Left ventricle myocardium superior (tissue), 1 donor: ENCODE data around the gene OTX2. TPM values are rescaled to one million over a fixed set of nuclear protein-coding genes. Genes with fewer than 3 reads are reported as not detected.

Experiments
- ATAC-seq: fragments of 200-7000 bp; cut with Tn5 transposase; one replicate; pipeline ENCODE4 v1.9.1; 2020; ENCODE audit warnings: mild to moderate bottlenecking, moderate library complexity
- DNase-seq: peaks from one replicate; pipeline ENCODE4 v3.0.0-alpha.2; 2020
- intact Hi-C: fragments of 100-400 bp; cut with micrococcal nuclease; formaldehyde crosslinking; loops from one replicate; pipeline ENCODE4 v1.11.0; 2022
- total RNA-seq: library from RNA; stranded (reverse); fragmentation: NEBNext Ultra II Directional; extraction: Animal tissue kit (Norgen Biotek cat#: 25700); gene quantifications from one replicate; pipeline ENCODE4 v1.2.1, GENCODE V29; 2021
- donor health status: DM: no; HTN: yes; CAD: no; lungs with severe emphysema.

The OTX2 gene
- total RNA-seq, 1 donor from 2014 or later: not detected

DNA sequence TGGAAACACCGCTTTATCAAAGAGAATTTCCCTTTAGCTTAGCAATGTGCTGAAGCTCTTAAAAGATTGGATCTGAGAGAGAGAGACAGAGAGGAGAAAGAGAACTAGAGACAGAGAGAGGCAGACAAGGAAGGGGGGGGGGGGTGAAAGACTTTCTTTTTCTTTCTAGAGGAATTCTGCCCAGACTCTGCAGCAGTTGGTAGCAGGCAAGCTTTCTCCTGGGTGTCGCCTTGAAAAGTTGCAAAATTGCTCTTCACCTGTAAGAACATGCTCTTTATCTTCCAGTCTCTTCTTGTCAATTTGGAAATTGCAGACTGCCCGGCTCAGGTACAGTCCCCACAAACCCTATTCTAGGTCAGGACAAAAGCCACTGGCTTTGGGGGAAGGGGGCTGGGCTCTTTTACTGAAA, 2.9 kb upstream of the OTX2 start:
- DNase-seq (no peak), ATAC-seq (no peak)
- intact Hi-C loops: no loop called here

DNA sequence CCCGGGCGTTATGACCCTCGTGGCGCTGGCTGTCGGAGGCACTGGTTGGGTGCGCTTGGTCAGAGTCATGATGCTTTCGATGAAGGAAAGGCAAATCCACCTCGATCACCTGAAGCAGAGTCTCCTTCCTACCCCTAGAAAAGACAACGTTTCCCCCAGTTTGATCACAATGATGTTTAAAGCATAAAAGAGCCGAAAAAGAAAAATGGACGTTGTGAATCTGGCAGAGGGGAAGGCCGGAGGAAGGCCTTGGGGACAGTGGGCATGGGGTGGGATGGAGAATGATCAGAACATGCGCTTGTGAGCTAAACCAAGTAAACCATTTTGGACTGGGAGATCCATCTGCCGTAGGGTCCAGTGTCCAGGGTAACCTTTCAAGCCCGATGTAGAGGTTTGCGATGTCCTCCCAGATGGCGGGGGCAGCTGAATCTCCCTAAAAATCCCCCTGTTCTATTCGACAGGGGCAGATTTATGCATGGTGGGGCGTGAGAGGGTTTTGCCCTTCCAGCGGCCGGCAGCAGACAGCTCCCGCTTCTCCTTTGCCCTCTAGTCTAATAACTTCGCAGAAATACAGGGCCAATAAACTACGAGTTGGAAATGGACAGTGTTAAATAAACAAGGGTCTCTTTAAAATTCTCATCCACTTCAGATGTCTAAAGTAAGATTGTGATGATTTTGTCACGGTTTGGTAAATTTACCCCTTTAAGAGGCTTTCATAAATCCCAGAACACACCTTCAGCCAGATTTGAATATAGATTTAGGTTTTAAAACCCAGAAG, 2.3 kb upstream of the OTX2 start:
- intact Hi-C loops: no loop called here
- ATAC-seq (no peak), DNase-seq (no peak)

DNA sequence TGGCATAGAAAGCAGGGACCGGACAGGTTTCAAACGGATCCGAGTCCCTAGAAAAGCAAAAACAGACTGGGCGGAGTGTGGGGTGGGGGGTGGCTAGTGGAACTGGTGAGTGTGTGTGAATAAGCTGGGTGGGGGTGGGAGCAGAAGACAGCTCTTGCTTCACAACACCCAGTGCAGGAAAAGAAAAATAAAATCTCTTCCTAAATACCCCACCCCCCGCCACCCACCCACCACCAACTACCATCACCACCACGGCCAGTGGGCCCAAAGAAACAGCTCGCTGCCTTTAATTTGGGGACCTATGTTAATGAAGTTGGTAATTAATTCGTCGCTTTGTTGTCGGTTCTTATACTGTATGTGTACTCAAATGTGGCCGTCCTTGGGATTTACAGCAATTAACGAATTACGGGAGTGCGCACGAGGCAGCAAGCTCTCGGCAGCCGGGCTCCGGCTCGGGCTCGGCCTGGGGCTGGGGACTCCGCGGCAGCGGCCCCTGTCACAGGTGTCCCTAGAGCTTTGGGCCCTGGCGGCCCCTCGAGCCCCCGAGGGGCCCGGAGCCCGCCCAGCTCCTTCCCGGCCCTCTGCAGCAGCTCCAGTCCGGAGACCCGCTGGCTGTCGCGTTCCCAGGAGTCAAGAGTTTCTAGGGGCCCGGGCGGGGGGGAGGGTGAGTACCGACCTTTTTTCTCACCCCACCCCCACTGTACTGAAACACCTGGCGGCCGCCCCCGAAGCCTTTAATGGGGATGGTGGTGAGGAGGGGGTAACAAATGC, 1.5 kb upstream of the OTX2 start:
- ATAC-seq (no peak), DNase-seq (no peak)
- intact Hi-C loops: no loop called here

DNA sequence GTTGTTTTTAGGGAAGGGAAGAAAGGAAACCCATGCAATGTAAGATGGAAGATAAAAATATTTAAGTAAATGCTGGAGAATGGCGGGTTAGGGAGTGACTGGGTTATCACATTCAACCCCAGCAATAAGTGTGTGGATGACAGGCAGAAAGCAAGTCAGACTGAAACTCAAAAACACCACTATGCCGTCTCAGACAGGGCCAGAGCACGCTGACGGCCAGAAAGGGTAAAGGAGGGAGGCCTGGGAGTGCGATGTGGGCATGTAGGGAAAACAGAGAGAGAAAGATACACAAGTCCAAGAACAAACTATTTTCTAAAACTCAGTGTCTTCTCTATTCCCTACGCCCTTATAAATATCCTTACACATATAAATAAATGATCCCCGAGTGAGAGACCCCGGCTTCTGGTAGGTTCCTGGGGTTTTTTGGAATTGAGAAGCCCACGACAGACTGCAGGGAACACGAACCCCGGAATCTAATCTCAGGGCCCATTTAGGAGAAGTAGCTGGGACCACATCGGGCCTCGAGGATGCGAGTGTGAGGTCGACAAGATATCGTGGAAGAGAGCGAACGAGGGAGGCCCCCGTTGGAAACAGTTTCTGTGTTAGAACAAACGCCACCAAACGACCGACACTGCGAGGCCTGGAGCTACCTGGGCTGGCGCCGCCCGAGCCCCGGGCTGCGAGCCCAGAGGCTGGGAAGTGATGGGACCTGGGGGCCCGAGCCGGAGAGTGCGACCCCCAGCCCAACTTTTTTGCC, 735 bp upstream of the OTX2 start:
- intact Hi-C loops: no loop called here
- DNase-seq (no peak), ATAC-seq (no peak)

DNA sequence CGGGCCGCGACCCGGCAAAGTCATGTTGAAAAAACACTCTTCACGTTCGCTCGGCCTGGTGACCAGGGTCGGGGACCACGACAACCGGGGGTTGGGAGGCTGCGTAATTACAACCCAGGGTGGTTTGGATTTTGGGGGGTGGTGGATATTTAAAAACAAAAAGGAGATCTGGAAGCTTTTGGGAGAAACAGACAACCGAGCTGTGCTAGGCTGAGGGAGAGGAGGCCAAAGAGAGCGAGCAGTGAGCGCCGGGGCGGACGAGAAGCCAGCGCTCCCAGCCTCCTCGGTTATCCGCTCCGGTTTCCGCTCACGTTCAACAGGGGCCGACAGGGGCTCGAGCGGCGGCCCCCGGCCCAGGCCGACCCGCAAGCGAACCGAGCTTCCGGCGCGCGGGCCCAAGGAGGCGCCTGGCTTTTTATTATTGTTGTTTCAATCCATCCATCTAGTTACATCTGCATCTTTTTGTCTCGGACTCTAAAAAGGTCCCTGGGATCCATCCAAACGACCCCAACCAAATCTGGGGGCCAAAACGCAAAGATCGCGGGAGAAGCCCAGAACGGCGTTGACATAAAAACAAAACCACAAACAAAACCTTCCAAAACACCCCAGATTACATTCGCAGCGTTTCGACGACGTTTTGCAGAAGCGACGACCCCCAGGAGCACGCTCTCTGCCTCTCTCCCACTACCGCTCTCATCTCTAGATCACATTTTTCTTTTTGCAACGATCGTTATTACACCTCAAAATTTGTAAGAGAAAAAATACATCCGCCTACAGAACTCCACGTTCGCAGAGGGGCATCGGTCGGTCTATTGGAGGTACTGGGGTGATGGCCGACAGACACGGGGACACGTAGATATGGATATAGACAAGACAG, 771 bp downstream of the OTX2 start:
- intact Hi-C loops: no loop called here
- no peak for ATAC-seq
- DNase-seq: no peak

DNA sequence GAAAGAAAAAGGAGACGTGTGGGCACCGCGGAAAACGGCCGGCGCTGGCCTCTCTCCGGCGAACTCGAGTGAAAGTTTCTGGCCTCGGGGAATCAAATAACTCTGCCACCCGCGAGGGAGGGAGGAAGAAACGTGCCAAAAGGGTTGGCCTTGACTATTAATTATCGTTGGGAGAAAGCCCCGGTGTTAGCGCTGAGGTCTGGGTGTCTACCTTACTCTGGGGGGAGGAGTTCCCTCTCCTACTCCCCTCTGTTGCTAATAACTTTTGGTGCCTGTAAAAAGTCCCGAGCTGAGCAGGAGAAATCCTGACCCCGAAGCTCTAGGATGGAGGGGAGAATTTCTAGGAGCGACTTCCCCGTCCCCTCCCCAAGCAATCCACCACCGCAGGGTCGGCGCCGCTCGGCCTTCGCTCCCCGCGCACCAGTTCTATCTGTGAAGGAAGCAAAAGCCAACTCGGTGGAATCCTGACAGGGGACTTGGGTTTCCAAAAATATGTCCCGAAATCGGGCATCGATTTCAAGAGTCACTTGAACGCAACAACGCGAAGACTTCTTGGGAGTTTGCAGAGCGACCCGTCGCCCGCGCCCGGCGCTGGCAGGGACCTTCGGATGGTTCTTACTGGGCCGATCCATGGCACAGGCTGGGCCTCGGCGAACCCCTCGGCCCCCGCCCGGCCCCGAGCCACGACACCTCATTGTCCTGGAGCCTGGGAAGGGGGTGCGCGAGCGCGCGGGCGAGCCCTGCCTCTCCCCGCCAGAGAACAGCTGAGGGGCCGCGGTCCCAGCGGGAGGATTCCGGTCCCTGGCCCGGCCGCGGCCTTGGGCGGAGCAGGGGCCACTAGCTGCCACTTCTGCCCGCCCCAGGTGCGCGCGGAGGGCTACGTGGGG, 1.7 kb downstream of the OTX2 start:
- intact Hi-C loops: no loop called here
- ATAC-seq: no peak

DNA sequence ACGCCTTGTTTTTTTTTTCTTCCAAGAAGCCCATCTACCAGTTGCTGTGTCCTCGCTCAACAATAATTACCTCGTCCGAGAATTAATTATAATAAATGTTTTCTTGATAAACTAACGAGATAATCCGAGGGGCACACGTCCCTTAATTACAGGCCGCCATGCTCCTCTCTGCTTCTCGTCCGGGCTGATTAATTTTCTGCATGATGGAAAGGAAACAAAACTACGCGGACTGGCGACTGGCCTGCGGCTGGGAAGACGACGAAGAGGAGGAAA, 2.2 kb downstream of the OTX2 start:
- intact Hi-C loops: no loop called here

More for the DNA sequence above, 1.7 kb downstream of the OTX2 start:
- DNase-seq: no peak

DNA sequence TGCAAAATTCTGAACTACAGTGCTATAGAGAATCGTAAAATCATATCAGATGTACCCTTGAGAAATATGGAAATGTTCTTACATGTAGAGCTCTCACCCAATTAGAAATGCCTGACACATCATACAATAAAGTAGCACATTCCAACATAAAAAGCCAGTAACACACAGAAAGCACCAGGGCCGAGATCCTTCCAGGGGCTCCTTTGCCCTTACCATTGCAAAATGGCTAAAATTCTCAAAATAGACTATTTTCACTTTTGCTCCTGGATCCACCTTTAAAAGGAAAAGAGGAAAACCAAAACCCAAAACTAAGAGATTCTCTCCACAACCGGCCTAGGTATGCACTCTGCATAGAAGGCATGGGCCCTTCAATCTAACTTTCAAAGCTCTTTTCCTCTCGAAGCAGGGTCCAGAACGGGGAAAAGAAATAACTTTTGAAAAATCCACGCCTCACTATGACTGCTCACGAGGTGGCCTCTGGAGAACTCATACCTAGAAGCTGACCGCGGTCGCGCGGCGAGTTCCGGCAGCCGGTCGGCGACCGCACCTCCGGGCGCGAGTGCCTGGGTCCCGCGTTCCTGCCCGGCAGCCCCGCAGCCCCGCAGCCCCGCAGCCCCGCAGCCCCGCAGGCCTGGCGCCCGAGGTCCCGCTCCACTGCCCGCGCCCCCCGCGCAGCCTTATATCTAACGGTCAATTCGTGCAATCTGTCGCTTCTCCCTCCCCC, 2.7 kb downstream of the OTX2 start:
- no peak for DNase-seq
- ATAC-seq: no peak
- intact Hi-C loops: no loop called here

More for the DNA sequence above, 2.2 kb downstream of the OTX2 start:
- DNase-seq (no peak), ATAC-seq (no peak)

DNA sequence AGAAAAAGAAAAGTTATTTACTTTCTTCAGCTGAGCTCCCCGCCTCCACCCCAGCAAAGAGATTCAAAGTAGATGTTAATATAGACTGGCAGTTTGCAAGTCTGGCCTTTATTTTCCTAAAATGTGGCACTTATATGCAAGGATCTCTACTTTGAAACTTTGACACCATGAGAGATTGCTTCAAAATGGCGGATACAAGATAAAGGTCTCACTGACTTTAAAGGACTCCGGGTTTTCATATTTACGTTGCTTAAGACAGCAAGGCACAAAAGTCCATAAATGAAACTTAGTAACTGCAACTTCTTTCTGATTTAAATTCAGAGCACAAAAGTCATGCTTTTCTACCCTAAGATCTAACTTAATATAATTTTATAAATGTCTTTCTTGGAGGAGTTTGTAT, 3.5 kb downstream of the OTX2 start:
- DNase-seq (no peak), ATAC-seq (no peak)
- intact Hi-C loops: no loop called here

DNA sequence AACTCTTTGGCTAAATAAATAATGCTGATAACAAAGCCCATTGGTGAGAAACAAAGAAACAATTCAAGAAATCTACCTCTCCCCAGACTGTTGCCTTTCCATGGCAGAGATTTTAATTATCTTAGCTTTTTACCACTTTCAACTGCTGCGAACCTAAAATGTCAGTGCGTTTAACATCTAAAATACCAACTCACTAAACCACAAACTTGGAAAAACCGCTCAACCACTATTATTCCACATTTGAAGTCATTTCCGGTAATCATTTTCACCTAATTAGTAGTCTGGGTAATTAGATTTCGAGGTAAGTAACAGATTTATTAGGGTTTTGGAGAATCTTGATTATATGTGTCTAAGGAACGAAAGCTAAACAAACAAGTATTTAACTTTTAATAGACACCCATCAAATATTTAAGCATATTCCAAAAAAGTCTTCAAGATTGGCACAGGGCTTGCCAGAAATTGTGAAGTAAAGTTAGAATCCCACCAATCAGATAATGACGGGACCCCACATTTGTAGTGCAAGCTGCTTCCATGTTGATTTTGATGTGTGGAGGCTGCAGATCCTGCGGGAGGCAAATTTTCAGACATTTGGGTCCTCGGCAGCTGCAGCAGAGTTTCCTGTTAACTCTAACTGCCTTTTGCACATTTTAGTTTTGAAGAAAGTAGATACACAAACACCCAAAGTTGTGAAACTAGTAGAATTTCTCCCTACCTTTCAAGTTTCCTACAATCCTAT, 4.1 kb downstream of the OTX2 start:
- intact Hi-C loops: no loop called here
- ATAC-seq: no peak
- DNase-seq: no peak

DNA sequence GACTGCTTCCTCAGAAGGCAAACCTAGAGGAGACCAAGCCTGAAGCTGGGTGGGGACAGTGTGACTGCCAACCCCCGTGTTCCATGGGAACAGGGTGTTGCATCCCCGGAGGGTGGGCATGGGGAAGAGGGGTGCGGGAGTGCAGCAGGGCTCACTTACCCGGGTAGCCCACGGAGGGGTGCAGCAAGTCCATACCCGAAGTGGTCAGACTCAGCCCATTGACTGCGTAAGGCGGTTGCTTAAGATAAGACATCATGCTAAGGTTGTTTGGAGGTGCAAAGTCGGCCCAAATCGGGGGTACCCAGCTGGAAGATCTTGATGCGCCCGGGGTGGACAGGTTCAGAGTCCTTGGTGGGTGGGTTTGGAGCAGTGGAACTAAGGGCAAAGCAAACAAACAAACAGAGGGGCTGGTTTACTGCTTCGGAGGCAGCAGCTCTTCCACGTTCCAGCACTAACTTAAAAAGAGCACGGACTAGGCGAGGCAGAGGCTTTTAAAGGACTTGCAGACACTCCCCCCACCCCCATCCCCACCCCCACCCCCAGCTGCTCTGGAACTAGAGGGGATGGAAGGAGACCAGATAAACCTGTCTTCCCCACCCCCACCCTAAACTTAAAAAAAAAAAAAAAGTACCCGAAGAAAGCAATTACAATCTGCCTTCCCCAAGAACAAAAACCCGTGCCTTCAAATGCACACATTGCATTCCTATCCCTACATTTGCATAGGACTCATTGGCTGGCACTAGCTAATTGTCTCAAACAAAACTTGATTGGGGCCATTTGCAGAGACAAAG, 4.9 kb downstream of the OTX2 start:
- DNase-seq (no peak), ATAC-seq (no peak)
- intact Hi-C loops: no loop called here

DNA sequence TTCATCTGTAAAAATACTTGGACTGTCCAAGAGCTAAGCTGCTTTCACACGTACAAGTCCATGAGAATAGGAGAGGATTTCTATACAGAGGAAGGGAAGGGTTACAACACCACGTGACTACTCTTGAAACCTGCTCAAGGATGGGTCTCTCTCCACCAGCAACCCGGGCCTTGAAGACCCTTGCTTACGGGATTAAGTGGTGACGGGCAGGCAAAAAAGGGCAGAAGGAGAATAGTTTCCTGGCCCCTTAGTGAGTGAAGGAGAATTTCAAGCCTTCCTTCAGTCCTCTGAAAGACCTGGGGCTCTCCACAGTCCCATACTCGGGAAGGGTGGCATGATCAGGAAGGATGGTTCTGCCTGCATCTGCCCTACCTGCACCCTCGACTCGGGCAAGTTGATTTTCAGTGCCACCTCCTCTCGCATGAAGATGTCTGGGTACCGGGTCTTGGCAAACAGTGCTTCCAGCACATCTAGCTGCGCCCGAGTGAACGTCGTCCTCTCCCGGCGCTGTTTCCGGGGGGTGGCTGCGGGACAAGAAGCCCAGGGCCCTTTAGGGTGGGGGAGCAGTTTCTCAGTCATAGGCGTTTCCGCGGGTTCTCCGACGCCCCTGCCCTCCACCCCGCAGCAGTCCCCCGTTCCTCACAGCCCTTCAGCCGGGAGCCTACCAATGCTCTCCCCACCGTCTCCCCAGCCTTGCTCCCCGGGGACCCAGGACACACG, 6.3 kb downstream of the OTX2 start:
- intact Hi-C loops: no loop called here
- ATAC-seq: no peak

DNA sequence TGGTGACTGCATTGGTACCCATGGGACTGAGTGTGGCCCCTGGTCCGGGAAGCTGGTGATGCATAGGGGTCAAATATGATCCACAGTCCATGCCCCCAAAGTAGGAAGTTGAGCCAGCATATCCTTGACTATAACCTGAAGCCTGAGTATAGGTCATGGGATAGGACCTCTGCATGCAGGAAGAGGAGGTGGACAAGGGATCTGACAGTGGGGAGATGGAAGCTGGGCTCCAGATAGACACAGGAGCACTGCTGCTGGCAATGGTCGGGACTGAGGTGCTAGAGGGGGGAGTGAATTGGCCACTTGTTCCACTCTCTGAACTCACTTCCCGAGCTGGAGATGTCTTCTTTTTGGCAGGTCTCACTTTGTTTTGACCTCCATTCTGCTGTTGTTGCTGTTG, 8.4 kb downstream of the OTX2 start:
- intact Hi-C loops: no loop called here
- no peak for ATAC-seq
- DNase-seq: no peak

More for the DNA sequence above, 6.3 kb downstream of the OTX2 start:
- DNase-seq: no peak

DNA sequence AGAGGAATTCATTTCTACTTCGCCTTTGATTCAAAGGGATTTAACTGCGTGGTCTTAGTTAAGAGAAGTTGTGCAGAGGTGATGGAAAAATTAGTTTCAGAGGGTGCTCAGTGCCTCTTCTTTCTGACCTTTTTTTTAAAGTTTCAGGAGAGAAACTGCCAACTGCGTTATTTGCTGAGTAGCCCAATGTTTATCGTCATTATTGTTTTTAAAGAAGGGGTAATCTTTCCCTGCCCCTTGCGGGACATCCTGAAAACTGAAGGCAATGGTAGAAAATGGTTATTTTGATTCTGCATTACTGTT, 11.0 kb downstream of the OTX2 start:
- intact Hi-C loops: no loop called here
- no peak for ATAC-seq
- DNase-seq: no peak

DNA sequence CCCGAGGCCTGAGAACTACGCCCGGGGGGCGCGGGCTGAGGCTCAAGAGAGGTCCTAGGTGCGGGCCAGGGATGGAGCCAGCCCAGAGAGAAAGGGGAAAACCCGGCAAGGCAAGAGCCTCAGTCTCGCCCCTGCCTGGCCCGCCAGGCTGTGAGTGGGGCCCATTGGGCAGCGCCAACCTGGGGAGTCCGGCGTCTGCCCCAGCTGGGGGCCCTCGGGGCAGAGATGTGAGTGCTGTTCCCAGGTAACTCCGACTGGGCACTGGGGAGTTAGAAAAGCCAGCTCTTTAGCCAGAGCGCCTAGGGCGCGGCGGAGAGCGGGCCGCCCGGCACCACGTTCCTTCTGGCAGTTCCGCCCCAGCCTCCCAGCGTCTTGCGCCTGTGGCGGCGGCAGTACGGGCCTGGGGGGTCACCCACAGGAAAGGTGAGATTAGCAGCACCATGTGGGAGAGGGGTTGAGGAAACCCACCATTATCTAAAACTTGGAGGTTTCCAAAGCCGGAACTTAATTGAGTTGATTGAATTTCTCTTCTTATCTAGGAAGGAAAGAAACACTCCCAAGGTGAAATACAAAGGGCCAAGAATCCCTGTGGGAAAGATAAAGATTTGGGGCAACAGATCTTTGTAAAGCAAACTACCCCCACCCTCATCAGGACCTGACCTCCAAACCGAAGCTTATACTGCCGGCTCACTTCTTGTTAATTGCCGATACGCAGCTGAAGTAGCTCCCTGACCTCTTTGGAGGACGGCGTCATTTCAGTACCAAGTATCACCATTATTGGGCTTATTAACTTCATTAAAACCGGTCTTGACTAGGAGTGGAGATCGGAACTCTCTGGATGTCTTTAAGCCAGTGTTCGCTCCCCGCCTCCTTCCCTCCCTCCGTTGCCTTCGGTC, 11.6 kb downstream of the OTX2 start:
- intact Hi-C loops: no loop called here
- DNase-seq: no peak
- no peak for ATAC-seq
